Suppressor macrophage treated with lipopolysaccharide for 4 hours (primary cell): ENCODE results near the gene TYMP.

Experiments
- DNase-seq: peaks from one replicate; pipeline ENCODE4 v3.0.0-alpha.2; 2020

Gene TYMP

DNA sequence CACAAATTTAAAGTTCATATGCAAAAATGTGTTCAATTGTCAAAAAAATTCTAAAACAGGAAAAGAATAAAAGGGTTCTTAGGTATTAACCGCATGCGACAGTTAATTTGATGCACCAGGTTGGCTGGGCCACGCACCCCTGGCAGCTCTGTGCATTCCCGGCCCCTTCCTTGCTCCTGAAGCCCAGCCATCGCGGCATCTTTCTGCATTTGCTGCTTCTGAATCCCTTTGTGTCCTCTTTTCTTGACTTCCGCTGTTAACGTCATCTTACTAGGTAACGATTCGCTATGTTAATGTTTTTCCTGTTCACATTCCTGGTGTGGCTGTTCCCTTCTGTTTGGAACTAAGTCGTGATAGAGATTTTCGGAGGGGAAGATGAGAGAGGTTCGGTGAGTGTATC lies 8.0 kb upstream of the TYMP start:
- no peak for DNase-seq

DNA sequence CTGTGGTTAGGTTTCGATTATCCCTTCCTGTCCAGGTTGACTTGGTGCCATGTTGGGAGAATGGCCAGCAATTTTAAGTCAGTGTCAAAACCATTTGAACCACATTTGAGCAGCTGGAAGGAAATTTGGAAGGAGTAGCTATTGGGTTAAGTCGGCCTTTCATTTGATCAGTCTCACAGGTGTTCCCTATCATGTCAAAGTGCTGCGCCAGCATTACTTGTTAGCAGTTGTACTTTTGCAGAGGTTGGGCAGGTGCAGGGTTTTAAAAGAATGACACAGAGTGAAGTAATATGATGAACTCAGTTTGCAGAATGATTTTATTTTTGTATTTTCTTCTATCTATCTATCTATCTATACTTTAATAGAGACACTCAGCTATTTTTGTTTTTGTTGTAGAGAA lies 6.4 kb upstream of the TYMP start:
- no peak for DNase-seq

DNA sequence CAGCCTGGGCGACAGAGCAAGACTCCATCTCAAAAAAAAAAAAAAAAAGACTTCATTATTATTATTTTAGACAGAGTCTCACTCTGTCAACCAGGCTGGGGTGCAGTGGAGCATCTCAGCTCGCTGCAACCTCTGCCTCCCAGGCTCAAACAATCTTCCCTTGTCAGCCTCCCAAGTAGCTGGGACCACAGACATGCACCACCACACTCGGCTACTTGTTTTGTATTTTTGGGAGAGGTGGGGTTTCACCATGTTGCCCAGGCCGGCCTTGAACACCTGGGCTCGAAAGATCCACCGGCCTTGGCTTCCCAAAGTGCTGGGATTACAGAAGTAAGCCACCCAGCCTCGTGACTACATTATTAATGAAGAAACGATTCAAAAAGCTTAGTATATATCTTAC lies 5.3 kb upstream of the TYMP start:
- no peak for DNase-seq

DNA sequence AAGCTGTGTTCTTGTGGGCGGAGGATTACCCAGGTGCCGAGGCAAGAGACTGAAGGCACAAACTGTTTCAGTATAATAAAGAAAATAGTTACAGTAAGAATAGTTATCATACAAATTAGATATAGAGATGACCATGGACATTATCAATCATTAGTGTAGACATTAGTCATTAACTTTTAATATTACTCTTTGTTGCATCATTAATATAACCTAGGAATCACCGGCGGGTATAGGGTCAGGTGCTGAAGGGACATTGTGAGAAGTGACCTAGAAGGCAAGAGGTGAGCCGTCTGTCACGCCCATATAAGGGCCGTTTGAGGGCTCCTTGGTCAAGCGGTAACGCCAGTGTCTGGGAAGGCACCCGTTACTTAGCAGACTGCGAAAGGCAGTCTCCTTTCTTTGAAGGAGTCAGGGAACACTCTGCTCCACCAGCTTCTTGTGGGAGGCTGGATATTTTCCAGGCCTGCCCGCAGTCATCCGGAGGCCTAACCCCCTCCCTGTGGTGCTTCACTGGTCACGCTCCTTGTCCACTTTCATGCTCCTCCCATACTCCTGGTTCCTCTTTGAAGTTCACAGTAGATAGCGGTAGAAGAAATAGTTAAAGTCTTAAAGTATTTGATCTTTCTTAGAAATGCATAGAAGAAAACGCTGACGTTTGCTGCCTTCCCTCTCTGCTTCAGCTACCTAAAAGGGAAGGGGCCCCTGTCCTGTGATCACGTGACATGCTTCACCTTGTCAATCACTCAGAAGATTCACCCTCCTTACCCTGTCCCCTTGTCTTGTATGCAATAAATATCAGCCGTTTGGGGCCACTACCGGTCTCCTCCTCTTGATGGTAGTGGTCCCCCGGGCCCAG lies 4.3 kb upstream of the TYMP start:
- DNase-seq: peak; percentile 78

DNA sequence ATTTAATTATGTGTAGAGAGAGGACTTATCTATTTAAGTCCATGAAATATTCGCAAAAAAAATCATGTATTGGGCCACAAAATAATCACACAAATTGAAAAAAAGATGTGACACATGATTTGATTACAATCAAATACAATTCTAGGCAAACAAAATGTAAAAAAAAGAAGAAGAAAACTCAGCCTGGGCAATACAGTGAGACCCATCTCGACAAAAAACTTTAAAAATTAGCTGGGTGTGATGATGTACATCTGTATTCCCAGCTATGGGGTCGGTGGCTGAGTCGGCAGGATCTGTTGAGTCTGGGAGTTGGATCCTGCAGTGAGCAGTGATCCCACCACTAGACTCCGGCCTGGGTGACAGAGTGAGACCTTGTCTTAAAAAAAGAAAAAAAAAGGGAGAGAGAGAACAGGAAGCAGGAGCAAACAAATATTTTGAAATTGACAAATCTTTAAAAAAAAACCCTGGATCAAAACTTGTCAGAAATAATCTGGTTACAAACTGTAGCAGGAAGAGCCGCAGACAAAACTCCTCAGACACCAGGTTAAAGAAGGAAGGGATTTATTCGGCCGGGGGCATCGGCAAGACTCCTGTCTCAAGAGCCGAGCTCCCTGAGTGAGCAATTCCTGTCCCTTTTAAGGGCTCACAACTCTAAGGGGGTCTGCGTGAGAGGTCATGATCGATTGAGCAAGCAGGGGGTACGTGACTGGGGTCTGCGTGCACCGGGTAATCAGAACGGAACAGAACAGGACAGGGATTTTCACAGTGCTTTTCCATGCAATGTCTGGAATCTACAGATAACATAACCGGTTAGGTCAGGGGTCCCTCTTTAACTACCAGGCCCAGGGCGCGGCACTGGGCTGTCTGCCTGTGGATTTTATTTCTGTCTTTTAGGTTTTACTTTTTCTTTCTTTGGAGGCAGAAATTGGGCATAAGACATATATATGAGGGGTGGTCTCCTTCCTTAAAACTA lies 3.3 kb upstream of the TYMP start:
- peak; percentile 65 for DNase-seq

DNA sequence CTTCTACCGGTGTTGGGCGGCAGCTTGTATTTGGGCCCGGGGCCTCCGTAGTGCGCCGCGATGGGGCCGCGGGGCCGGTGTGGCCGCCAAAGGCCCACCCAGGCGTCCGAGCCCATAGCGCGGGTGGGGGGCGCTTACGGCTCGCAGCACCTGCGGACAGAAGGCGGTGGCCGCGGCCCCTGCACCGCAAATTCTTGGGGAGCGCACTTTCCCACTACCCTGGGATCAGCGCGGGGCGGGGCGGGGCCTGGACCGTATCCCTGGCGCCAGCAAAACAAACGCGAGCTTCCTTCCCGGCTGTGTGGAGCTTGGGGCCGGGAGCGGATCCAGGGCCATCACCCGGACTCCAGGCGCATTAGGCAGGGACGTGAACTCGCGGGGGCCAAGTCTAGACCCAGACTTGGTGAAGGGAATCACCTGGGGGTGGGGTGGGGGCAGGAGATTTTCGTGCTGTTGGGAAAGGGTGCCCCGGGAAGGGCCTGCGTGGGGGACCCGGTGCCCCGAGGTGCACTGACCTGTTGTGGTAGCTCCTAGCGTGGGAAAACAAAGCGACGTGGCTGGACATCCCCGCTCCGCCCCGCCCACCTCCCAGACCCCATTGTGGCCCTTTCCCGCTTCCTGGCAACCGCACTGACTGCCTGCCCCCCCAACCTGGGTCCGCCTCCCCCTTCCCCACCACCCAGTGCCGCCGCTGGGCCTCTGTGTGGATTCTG lies 2.3 kb upstream of the TYMP start:
- peak; percentile 84 for DNase-seq

DNA sequence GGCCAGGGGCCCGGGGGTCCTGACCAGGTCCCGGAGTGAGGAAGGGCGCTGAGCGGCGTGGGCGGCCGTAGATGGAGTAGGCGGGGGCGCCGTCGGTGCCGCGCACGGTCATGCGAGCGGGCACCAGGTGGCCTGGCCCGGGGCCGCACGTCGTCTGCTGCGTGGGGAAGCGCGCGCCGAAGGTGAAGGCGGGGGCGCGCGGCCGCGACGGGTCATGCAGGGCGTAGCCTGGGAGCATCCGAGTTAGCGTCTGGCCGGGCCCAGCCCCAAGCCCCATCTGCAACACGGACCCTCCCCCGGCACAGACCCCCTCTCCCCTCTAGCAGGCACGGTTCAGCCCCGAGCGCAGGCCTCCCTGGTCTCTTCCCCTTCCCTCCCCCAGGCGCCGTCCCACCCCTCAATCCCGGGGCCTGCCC lies 1.7 kb upstream of the TYMP start:
- DNase-seq: peak; percentile 91

DNA sequence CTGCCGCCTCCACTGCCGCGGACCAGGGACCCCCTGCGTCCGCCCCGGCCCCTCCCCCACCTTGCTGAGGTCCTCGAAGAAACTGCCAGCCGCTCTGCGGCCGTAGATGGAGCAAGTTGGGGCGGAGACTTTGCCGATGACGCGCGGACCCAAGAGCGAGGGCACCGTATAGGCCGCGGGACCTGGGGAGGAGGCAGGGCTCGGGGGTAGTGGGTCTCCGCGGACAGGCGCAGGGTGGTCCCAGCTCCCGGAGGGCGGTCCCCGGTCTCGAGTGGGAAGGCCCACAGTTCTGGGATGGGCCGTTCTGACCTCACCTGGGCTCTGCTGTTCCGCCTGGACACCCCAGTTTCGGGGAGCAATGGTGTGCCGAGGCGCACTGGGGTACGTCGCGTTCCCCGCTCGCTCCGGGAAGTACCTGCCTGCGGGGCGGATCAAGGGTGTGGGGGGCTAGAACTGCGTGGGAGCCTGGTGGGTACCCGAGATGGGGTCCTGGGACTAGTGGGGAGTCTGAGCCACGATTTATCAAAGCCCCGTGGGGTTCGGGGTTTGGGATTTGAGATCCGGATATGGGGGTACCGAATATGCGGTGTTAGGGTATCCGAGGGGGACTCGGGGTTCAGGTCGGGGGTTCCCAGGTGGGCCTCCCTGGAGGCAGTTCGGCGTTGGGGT lies 1.2 kb upstream of the TYMP start:
- DNase-seq: peak; percentile 97

DNA sequence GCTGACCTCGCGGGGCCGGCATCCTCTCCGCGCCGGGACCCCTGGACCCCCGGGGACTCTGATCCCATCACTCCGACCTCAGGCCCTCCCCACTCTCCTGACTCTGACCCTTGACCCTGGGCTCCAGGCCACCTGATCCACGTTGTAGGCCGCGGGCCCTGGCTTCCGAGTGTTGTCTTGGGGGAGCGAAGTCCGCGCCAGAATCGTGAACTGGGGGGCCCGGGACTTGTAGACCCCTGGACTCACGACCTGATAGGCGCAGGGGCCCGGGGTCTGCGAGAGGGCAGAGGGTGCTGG lies 716 bp upstream of the TYMP start:
- no peak for DNase-seq

DNA sequence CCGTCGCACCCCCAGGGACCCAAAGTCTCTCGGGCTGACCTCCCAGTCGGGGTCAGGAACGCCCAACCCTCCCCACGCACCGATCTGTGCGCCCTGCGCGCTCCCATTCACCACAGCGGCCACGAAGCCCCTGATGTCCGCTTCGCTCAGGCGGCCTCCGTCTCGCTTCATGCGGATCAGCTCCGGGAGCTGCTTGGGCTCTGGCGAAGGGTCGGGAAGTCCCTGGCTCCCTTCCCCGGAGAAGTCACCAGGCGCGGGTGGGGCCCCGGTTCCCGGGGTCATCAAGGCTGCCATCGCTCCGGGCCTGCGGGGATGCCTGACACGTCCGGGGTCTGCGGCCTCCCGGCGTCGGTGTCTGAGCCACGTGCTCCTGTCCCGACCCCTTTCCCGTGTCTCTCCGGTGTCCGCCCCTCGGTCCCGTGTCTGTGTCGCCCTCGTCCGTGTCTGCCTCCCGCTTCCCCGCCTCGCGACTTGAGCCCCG lies 356 bp downstream of the TYMP start:
- peak; percentile 73 for DNase-seq

DNA sequence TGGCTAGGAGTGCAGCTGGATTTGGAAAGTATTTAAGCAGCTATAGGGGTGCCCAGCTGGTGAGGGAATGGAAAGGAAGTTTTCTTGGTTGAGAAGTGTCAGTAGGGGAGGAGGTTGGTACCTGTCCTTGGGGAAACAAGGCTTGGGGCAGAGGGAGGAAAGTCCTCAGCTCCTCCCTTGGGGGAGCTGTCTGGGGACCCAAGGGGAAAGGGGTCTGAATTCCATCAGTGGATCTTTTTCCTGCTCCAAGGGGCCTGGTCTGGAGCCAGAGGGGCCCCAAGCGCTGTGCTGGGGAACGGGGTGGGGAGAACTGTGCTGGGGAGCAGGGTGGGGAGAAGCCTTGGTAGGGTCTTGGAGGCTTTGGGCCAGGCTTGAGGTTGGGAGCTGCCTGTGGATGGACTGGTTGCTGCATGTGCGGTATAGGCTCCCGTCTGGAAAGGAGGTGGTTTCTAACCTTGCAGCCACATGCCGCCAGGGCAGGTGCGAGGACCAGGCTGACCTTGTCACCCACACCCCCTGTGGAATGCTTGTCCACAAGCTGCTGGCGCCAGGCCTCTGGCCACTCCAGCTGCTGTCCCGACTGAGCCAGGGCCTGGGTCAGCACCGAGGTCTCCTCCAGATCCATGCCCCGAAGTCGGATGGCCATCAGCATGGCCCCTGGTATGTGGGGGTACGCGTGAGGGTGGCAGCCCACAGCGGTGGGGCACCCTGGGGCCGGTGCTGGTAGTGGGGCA lies 963 bp downstream of the TYMP start:
- DNase-seq: peak; percentile 31

DNA sequence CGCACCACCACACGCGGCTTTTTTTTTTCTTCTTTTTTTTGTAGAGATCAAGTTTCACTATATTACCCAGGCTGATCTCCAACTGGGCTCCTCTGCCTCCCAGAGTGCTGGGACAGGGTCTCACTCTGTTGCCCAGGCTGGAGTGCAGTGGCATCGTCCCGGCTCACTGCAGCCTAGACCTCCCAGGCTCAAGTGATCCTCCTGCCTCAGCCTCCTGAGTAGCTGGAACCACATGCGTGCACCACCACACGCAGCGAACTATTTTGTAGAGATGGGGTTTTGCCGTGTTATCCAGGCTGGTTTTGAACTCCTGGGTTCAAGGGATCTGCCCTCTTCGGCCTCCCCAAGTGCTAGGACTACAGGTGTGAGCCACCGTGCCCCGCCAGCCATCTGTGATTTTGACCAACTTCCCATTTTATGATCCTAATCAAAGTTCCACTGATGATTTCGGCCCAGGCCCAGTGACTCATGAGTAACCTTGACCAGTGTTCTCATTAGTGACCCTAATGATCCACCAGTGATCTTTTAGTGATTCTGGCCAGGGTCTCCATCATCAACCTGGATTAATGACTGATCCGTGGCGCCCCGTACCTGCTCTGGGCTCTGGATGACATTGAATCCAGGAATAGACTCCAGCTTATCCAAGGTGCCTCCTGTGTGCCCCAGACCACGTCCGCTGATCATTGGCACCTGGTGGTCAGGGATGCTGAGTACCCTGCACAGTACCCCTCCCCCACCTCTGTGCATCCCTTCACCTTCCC lies 1.7 kb downstream of the TYMP start:
- peak; percentile 34 for DNase-seq

DNA sequence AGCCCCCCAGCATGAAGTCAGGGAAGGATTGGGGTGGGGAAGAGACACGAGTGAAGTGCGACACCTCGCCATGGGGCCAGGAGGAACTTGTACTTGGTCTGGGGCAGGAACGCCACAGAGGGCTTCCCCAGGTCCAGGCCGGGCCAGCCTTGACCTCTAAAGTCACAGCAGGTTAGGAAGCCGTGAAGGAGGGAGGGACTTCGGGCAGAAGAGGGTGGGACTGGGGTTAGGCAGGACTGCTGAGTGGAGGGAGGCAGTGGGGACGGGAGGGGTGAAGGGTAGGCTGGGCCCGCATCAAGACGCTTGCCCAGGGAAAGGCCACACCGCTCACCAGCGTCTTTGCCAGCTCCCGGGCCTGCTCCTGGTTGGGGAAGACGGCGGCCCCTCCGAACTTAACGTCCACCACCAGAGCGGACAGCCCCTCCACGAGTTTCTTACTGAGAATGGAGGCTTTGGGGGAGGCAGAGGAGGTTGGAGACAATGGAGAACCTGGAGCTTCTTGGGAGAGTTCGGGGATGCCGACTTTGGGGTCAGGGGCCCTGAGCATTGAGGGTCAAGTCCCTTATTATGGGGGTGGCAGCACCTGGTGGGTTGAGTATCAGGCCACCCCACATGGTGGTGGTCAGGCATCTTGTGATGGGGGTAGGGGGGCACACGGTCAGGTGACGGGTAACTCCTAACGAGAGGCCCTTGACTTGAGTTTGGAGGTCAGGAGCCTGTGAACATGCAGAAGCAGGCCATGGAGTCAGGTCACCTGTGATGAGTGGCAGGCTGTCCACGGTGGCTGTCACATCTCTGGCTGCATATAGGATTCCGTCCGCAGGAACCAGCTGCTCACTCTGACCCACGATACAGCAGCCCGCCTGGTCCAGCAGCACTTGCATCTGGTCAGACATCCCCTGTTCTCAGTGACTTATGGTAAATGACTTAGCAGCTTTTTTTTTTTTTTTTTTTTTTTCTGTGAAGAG lies 2.7 kb downstream of the TYMP start:
- DNase-seq: peak; percentile 72

DNA sequence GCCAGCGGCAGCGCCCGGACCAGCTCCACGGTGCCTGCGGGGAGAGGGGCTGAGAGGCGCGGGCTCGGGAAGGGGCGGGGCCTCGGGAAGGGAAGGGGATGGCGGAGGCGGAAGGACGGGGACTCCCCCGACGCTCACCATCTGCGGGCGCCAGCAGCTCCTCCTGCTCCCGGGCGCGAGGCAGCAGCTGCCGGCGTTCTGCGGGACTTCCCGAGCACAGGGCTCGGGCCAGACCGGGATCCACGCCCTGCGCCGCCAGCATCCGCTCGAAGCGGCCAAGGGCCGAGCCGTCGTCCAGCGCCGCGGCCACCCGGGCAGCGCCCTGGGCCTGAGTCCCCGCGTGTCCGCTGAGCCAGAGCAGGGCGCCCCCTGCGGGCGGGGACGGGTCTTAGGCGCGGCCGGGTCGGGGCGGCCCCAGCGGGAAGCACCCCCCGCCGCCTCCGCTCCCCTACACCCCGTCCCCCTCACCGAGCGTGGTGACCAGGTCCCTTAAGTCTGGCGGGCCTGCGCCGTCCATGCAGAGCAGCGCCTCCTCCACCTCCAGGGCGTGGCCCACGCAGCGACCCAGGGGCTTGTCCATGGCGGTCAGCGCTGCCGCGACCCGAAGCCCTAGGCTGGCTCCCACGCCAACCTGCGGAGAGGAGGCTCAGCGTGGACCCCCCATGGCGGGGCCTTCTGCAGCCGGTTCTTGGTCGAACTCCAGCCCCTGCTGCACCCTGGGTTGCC lies 3.5 kb downstream of the TYMP start:
- DNase-seq: peak; percentile 86

DNA sequence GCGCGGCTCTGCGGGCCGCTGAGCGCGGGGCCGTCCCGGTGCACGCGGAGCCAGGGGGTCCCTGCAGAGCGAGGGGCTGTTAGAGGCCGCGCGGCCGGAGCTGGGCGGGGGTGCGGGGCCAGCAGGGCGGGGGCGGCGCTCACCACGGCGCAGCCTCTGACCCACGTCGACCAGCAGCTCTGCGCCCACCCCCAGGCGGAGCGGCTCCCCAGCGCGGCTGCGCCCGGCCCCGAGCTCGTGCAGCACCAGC lies 4.0 kb downstream of the TYMP start:
- no peak for DNase-seq

DNA sequence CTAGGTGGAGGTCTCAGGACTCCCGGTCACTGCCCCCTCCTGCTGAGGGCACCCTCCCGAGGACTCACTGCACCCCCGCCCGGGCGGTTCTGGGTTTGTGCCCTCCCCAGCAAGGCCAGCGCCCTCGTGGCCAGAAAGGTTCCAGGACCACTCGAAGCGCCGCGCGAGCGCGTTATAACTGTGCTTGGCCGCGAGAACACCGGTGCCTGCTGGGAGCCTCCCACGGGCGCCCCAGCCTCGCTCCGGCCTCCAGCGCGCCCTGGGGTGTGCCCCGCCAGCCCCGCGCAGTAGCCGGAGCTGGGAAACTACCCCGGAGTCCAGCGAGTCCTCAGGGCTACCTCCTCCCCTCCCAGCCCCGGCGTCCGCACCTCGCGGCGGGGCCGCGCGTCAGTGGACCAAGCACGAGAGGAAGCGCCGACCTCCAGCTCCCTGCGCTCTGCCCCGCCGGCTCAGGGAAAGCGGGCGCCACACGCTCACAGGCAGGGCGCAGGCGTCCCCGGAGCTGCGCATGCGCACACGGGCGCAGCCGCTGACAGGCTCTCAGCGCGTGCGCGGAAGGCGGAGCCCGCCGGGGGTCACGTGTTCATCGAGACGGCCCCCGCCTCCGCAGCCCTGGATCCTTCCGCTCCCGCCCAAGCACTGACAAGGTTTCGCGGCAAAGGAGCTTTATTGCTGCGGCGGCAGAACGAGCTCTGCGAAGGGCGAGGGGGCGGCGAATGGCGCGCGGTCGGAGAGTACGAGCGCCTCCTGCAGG lies 4.5 kb downstream of the TYMP start, which contains the start of gene SCO2:
Gene SCO2, minus strand, starts transcription at position 495 of the 754 bp plus-strand sequence. CDS start 1,187 bp downstream, outside the sequence.
- peak; percentile 98 for DNase-seq

DNA sequence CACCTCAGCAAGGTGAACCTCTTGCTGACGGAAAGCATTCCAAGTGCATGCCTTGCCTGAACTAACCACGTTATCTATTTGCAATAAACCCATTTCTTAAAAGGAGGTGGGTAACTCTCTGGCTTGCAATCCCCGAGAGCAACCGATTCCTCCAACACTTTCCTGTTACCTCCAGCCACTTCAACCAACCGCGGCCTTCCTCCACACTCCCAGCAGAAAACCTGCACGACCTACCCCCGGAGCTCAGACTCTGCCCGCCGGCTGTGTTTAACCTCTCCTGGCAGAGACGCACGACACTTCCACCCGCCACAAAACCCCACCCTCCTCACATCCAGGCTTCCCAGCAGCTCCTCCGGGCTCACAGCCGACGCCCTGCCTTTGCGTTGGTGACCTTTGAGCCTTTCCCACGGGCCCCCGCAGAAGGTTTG lies 5.1 kb downstream of the TYMP start:
- DNase-seq: no peak
